Upper lobe of right lung (tissue), 1 donor: ENCODE data around the gene MOB3C. TPM values are rescaled to one million over a fixed set of nuclear protein-coding genes. Genes with fewer than 3 reads are reported as not detected.

Source experiments
- ATAC-seq: fragments of 200-7000 bp; cut with Tn5 transposase; one replicate; pipeline ENCODE4 v1.9.1; 2020; ENCODE audit warnings: mild to moderate bottlenecking, moderate library complexity
- DNase-seq: peaks from one replicate; pipeline ENCODE4 v3.0.0-alpha.2; 2020
- H3K27ac ChIP-seq: fragments of 200-600 bp; one replicate; pipeline ENCODE4 v1.8.0; 2022
- H3K27me3 ChIP-seq: fragments of 200-600 bp; one replicate; pipeline ENCODE4 v1.8.0; 2022; ENCODE audit warnings: mild to moderate bottlenecking
- H3K36me3 ChIP-seq: fragments of 200-600 bp; one replicate; pipeline ENCODE4 v1.8.0; 2022
- H3K4me1 ChIP-seq: fragments of 200-600 bp; one replicate; pipeline ENCODE4 v1.8.0; 2022
- H3K4me3 ChIP-seq: fragments of 200-600 bp; one replicate; pipeline ENCODE4 v1.8.0; 2022; ENCODE audit warnings: mild to moderate bottlenecking
- H3K9me3 ChIP-seq: fragments of 200-600 bp; one replicate; pipeline ENCODE4 v1.8.0; 2022
- intact Hi-C: fragments of 100-400 bp; cut with DNase I; formaldehyde crosslinking; loops from one replicate; pipeline ENCODE4 v1.11.0; 2022
- total RNA-seq: library from RNA; stranded (reverse); fragmentation: NEBNext Ultra II Directional; extraction: Animal tissue kit (Norgen Biotek cat#: 25700); gene quantifications from one replicate; pipeline ENCODE4 v1.2.1, GENCODE V29; 2021
- TF ChIP-seq, protein P1 (sequence below): fragments of 200-600 bp; IDR thresholded peaks from one replicate; pipeline ENCODE4 v1.8.0; 2022; ENCODE audit warnings: antibody characterized with exemption
- donor health status: DM: no; HTN: yes; CAD: no; lungs with severe emphysema.

Gene MOB3C
- total RNA-seq, 1 donor from 2014 or later = 24.6 TPM

DNA sequence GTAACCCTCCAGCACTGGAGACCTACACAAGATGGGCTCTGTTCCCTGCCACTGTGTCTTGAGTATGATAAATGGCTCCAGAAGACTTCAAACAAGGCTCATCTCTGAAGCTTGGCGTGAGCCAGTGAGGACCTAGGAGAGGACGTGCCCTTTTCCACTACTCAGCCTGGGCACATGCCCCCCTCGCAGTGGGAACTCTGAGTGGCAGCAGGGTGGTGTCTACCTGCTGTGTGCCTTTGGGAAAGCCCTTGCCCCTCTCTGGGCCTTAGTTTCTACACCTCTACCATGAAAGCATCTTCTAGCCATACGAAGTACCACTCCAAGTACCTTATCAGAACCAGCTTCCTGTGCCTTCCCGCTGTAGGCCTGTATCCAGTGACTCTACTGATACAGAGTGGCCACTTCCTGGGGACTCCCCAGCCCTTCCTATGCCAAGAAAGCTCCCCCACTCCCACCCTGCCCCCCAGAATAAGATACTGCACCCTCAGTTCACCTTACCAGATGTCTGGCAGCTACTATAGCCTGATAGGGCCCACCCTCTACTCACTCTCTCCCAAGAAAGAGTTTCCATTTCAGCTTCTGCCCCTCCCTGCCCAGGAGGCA is 3.1 kb upstream of the MOB3C start:
- intact Hi-C loops = no loop called here
- Histone ChIP-seq H3K4me3 (no peak overlapping the region), H3K27ac (no peak overlapping the region), H3K27me3 (no peaks in the 10 kb centered on the region), H3K4me1 (peaks cover 16% of the 10 kb centered on the region), H3K36me3 (no peaks in the 10 kb centered on the region), H3K9me3 (no peaks in the 10 kb centered on the region)
- DNase-seq = no peak
- ATAC-seq = no peak
- TF ChIP-seq, protein P1, sequence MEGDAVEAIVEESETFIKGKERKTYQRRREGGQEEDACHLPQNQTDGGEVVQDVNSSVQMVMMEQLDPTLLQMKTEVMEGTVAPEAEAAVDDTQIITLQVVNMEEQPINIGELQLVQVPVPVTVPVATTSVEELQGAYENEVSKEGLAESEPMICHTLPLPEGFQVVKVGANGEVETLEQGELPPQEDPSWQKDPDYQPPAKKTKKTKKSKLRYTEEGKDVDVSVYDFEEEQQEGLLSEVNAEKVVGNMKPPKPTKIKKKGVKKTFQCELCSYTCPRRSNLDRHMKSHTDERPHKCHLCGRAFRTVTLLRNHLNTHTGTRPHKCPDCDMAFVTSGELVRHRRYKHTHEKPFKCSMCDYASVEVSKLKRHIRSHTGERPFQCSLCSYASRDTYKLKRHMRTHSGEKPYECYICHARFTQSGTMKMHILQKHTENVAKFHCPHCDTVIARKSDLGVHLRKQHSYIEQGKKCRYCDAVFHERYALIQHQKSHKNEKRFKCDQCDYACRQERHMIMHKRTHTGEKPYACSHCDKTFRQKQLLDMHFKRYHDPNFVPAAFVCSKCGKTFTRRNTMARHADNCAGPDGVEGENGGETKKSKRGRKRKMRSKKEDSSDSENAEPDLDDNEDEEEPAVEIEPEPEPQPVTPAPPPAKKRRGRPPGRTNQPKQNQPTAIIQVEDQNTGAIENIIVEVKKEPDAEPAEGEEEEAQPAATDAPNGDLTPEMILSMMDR = no peak

DNA sequence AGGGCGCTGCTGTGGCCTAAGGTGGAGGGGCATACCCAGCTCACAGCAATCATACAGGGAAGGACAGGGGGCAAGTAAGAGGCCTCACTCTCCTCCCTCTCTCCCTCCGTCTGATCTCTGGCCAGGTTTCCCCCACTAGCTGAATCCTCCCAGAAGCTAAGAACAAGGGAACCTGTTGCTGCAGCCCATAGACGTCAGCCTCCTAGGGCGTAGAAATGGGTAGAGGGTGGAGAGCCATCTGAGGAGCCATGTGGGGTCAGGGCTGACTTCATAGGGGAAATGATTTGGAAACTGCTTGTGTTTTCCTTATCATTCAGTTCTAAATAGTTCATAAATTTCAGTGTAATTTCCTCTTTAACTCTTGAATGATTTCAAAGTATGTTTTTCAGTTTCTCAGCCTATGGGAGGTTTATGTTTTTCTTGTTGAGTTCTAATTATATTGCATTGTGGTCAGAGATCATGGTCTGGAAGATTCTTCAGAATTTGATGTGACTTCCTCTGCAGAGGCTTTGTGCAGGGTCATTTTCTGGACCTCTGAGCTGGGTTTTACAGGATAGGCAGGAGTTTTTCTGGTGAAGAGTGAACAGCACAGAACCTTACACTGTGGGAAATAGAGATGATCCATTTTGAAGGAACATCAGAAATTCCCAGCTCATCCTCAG is 2.3 kb upstream of the MOB3C start:
- Histone ChIP-seq H3K4me3 (no peak overlapping the region), H3K36me3 (no peaks in the 10 kb centered on the region), H3K4me1 (peaks cover 25% of the 10 kb centered on the region), H3K27ac (no peak overlapping the region), H3K9me3 (no peaks in the 10 kb centered on the region), H3K27me3 (no peaks in the 10 kb centered on the region)
- intact Hi-C loops = no loop called here
- no peak for DNase-seq
- TF ChIP-seq, protein P1 = no peak
- ATAC-seq = no peak

DNA sequence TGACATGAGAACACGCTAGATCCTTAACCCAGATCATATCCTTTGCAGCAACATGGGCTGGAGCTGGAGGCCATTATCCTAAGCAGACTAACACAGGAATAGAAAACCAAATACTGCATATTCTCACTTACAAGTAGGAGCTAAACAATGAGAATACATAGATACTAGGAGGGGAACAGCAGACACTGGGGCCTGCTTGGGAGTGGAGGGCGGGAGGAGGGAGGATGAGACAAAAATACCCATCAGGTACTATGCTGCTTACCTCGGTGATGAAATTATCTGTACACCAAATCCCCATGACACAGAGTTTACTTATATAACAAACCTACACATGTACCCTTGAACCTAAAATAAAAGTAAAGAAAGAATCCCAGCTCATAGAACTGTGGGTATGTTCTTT is 1.2 kb upstream of the MOB3C start:
- no peak overlapping the region for H3K27ac ChIP-seq
- H3K27me3 ChIP-seq = no peaks in the 10 kb centered on the region
- ATAC-seq (no peak), DNase-seq (no peak)
- TF ChIP-seq, protein P1 = no peak
- H3K36me3 ChIP-seq = no peaks in the 10 kb centered on the region
- no peak overlapping the region for H3K4me3 ChIP-seq
- peaks cover 35% of the 10 kb centered on the region for H3K4me1 ChIP-seq
- intact Hi-C loops = no loop called here
- H3K9me3 ChIP-seq = no peaks in the 10 kb centered on the region

DNA sequence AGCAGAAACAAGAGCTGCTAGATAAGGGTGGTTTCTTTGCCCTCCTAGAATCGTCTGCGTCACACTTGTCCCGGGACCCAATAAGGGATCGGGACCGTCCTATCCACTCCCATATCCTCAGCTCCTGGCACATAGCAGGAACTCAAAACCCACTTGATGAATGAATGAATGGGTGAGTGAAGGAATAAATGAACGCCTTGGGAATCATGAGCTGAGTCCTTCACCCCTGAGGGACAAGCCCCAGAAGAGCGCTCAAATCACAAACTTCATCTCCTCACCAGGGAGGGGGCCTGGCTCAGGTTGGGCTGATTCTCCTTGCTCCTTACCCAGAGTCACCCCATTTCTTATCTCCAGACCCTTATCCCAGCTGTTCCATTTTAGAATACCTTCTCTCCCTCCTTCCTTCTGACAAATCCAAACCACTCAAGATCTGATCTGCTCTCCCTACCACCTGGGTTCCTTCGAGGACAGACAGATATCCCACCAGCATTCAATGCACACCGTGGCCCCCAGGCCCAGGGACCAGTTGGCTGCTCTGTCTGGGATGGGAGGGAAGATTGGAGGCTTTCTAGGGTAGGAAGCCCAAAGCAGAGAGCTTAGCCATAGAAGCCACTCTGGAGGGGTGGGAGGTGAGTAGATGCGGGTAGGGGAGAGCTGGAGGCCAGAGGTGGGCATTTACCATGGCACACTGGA is 643 bp upstream of the MOB3C start:
- DNase-seq (no peak), ATAC-seq (peak; percentile 25)
- H3K4me3 ChIP-seq = peak overlapping the region; percentile 74
- H3K36me3 ChIP-seq = no peaks in the 10 kb centered on the region
- TF ChIP-seq, protein P1 = no peak
- intact Hi-C loops = no loop called here
- peaks cover 41% of the 10 kb centered on the region for H3K4me1 ChIP-seq
- H3K9me3 ChIP-seq = no peaks in the 10 kb centered on the region
- H3K27ac ChIP-seq = peak overlapping the region; percentile 88
- no peaks in the 10 kb centered on the region for H3K27me3 ChIP-seq

DNA sequence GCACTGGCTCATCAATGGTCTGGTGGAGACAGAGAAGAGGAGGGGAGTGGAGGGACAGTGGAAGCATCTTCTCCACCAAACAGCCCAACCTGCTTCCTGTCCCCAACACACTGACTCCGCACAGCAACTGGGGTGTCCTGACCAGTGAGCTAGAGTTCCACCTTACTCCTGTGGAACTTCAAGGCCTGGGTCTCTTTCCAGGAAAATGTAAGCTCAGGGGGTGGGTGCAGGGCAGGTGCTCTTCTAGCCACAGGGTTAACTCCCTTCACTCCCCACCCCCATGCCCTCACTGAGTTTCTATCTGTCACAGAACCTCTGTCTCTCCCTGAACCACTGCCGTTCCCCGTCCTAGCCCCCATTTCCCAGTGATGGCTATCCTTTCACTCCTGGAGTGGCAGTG is 876 bp downstream of the MOB3C start:
- DNase-seq (no peak), ATAC-seq (no peak)
- H3K9me3 ChIP-seq = no peaks in the 10 kb centered on the region
- no peaks in the 10 kb centered on the region for H3K27me3 ChIP-seq
- peaks cover 52% of the 10 kb centered on the region for H3K4me1 ChIP-seq
- H3K36me3 ChIP-seq = no peaks in the 10 kb centered on the region
- peak overlapping the region; percentile 74 for H3K4me3 ChIP-seq
- intact Hi-C loops = no loop called here
- TF ChIP-seq, protein P1 = no peak
- peak overlapping the region; percentile 88 for H3K27ac ChIP-seq
